ENCODE measurements around the gene STXBP1.

The STXBP1 gene

DNA sequence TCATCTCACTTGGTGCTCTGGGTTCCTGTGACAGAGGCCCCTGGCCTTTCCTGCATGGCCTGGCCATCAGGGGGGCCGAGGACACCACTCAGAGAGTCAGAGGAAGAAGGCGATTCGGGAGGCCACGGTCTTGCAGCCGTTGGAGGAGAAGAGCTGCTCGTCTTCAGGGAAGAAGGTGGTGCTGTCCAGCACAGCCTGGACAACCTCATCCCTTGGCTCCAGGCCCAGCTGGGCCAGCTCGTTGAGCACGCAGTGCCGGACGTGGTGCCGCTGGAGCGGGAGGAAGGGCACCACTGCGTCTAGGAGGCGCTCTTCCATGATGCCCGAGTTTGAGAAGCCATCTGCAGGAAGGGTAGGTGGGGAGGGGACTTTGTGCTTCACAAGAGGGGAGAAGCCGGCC is 119.9 kb downstream of the STXBP1 start:
- in situ Hi-C loops (cut with MboI; ENCODE audit: low sequenced_read_pairs), result loop anchor here (10.0 to 25.0 kb wide), 2 partner anchors 143 to 220 kb away; partner anchors contain the start of gene AK1

DNA sequence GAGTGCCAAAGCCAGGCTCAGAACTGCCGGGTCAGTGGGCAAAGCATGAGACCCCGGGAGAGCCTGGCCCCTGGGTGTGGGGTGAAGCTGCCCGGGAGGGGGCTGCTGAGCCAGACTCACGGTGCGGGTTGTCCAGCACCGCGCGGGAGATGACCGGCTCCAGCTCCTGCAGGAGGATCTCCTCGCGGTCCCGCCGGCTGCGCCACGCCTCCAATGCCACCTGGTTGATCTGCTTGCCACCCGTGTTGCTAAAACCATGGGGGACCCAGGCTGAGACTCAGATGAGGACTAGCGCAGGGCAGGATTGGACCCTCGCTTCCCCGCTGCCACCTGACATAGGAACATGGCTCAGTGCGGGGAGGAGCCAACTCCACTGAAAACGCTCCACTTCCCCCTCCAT is 120.4 kb downstream of the STXBP1 start:
- in situ Hi-C loops (cut with MboI; ENCODE audit: low sequenced_read_pairs), result loop anchor here (10.0 to 25.0 kb wide), 2 partner anchors 142 to 220 kb away; partner anchors contain the start of gene AK1

DNA sequence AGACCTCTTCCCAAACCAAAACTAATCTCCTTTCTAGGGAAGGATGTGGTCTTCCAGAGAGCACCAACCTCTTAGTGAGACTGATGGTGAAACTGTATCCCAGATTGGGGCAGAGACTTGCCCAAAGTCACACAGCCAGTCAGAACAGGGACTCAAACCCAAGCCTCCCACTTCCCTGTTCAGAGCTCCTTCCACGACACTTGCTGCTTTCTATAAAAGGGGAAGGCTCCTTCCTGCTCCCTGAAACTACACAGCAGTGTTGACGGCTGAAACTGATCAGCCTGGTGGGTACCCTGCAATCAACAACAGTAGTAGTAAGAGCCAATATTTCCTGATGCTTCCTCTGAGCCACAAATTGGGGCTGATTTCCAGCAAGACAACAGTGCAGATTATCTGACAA is 121.5 kb downstream of the STXBP1 start:
- in situ Hi-C loops (cut with MboI; ENCODE audit: low sequenced_read_pairs), result loop anchor here (10.0 to 25.0 kb wide), 2 partner anchors 141 to 221 kb away; partner anchors contain the start of gene AK1

GRCh38 chr9:127734247-127734746 is 122.2 kb downstream of the STXBP1 start:
- in situ Hi-C loops (cut with MboI; ENCODE audit: low sequenced_read_pairs), result loop anchor here (10.0 to 25.0 kb wide), 2 partner anchors 141 to 222 kb away; partner anchors contain the start of gene AK1

- in situ Hi-C loops (cut with MboI; ENCODE audit: low sequenced_read_pairs), result loop anchor here (10.0 to 25.0 kb wide), 2 partner anchors 140 to 223 kb away; partner anchors contain the start of gene AK1
Observed at GRCh38 chr9:127734747-127735529, 122.9 kb downstream of the STXBP1 start, which contains the start of gene TOR2A. Gene TOR2A (minus strand): TSS chr9:127735294. CDS start chr9:127735270, 24 bp downstream.

GRCh38 chr9:127735530-127736185 is 123.6 kb downstream of the STXBP1 start:
- in situ Hi-C loops (cut with MboI; ENCODE audit: low sequenced_read_pairs), result loop anchor here (10.0 to 25.0 kb wide), 2 partner anchors 139 to 223 kb away; partner anchors contain the start of gene AK1

DNA sequence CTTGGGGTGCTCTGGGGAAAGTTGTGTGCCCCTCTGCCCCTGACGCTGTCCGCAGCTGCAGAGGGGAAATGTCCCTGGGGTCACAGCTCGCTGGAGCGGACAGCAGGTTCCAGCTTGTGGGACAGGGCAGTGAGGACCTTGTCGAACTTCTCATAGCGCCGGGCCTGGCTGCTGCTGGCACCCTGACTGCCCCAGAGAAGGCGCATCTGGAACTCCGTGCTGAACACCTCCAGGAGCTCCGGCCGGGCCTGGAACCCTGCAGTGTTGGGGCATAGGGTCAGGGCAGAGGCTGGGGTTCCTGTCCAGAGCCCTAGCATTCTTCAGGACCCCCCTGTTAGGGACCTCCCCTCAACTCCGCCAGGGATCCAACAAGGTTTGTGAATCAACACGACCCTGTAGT is 126.6 kb downstream of the STXBP1 start:
- in situ Hi-C loops (cut with MboI; ENCODE audit: low sequenced_read_pairs), result loop anchor here (10.0 to 25.0 kb wide), 2 partner anchors 136 to 226 kb away; partner anchors contain the start of gene AK1

DNA sequence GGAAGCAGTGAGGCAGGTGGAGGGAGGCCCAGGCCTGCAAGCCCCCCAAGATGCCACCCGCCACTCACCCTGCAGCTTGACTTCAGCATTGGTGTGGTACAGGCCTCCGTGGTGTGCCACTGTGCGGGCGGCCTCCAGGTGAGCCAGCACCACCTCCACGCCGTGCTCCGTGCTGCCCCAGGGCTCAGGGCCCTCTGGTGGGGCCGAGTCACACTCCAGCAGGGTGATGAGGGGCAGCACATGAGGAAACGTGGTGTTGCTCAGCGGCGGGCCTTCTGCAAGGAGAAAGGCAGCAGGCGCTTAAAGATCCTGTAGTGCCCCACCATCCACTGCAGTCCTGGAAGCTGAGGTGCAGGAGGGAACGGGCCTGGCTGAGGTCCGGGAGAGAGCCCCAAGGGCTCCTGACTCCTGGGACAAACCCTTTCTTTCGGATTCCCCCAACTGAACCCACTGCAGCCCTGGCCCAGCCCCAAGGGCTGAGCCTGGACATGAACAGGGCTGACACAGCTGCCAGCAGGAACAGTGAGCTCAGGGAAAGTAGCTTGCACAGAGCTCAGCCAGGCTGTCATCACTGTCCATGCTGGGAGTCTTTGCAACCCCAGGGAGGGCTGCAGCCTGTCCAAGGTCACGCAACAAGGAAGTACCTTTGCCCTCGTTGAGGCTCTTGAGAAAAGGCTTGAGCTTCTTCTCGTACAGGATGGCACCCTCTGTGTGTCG is 127.7 kb downstream of the STXBP1 start:
- in situ Hi-C loops (cut with MboI; ENCODE audit: low sequenced_read_pairs), result loop anchor here (10.0 to 25.0 kb wide), 2 partner anchors 135 to 227 kb away; partner anchors contain the start of gene AK1

- in situ Hi-C loops (cut with MboI; ENCODE audit: low sequenced_read_pairs), result loop anchor here (25.0 kb wide), 1 partner anchor 230 kb away; no protein-coding TSS in a partner anchor
Observed at GRCh38 chr9:127741831-127742434, 129.9 kb downstream of the STXBP1 start.
